Fibroblast of skin of back (primary cell): Measurements from ENCODE around the gene SNAP29. TPM values are rescaled to one million over a fixed set of nuclear protein-coding genes. Genes with fewer than 3 reads are reported as not detected.
"Not testable (repeated sequence)": the region's sequence is repeated elsewhere in the genome, so short reads cannot be mapped to it uniquely, and the experiment has no call there.

ENCODE experiments used
- DNase-seq: peaks from one replicate; pipeline ENCODE4 v3.0.0-alpha.2; 2013
- polyA plus RNA-seq, 2 experiments: library from polyadenylated mRNA; unstranded; fragments of 120-200 nt; gene quantifications; one replicate each; pipeline ENCODE4 v1.2.1, GENCODE V29; 2013; ENCODE audit not compliant: insufficient read length in 2 of 2

Gene SNAP29
- 30.6 TPM for polyA plus RNA-seq (2013, experiment 1 of 2; ENCODE audit: insufficient read length)
- polyA plus RNA-seq (2013, experiment 2 of 2; ENCODE audit: insufficient read length): 34.2 TPM

GRCh38 chr22:20858615-20859416 lies at the start of gene SNAP29, which contains the start of gene PI4KA:
TSS of gene SNAP29 (plus strand) at chr22:20859007. CDS start at chr22:20859111, 104 bp downstream.
TSS of gene PI4KA (minus strand) at chr22:20858811. CDS start at chr22:20858725, 86 bp downstream.
- DNase-seq: peak; percentile 98

GRCh38 chr22:20809538-20810185 lies 49.1 kb upstream of the SNAP29 start:
- DNase-seq: no peak

- DNase-seq: no peak
These were observed 48.2 kb upstream of the SNAP29 start for GRCh38 chr22:20810645-20811044.

- DNase-seq: no peak
These were observed 47.6 kb upstream of the SNAP29 start for GRCh38 chr22:20811171-20811570.

- no peak for DNase-seq
These were observed 46.7 kb upstream of the SNAP29 start for GRCh38 chr22:20811971-20812660.

GRCh38 chr22:20813056-20813455 lies 45.8 kb upstream of the SNAP29 start:
- DNase-seq: no peak

GRCh38 chr22:20814221-20814808 lies 44.5 kb upstream of the SNAP29 start:
- no peak for DNase-seq

- DNase-seq: no peak
These were observed 43.2 kb upstream of the SNAP29 start for GRCh38 chr22:20815477-20816050.

- no peak for DNase-seq
These were observed 42.2 kb upstream of the SNAP29 start for GRCh38 chr22:20816559-20816958.

- DNase-seq: no peak
These were observed 40.3 kb upstream of the SNAP29 start for GRCh38 chr22:20818471-20818870.

GRCh38 chr22:20819471-20819870 lies 39.3 kb upstream of the SNAP29 start:
- no peak for DNase-seq

- DNase-seq: not testable (repeated sequence)
These were observed 37.0 kb upstream of the SNAP29 start for GRCh38 chr22:20821717-20822239.

- DNase-seq: no peak
These were observed 36.6 kb upstream of the SNAP29 start for GRCh38 chr22:20822240-20822639.

GRCh38 chr22:20823264-20823663 lies 35.5 kb upstream of the SNAP29 start:
- DNase-seq: no peak

- not testable (repeated sequence) for DNase-seq
These were observed 33.6 kb upstream of the SNAP29 start for GRCh38 chr22:20825216-20825615.

GRCh38 chr22:20825624-20826023 lies 33.2 kb upstream of the SNAP29 start:
- no peak for DNase-seq

GRCh38 chr22:20826373-20827152 lies 32.2 kb upstream of the SNAP29 start:
- not testable (repeated sequence) for DNase-seq

- no peak for DNase-seq
These were observed 29.2 kb upstream of the SNAP29 start for GRCh38 chr22:20829491-20830134.

- DNase-seq: no peak
These were observed 25.6 kb upstream of the SNAP29 start for GRCh38 chr22:20833225-20833665.

- DNase-seq: no peak
These were observed 24.6 kb upstream of the SNAP29 start for GRCh38 chr22:20834206-20834605.

GRCh38 chr22:20834725-20835124 lies 24.1 kb upstream of the SNAP29 start:
- DNase-seq: no peak
